K562 (cell line): ENCODE results near the gene PDLIM4. TPM values are rescaled to one million over a fixed set of nuclear protein-coding genes. Genes with fewer than 3 reads are reported as not detected.

Source experiments
- NRF1 ChIP-seq, 2 experiments: fragments of 450-650 bp; IDR thresholded peaks in 1 of 2; conservative IDR thresholded peaks in 1 of 2; 2 replicates each; pipeline ENCODE4 v1.6.1; 2014; ENCODE audit warnings: mild to moderate bottlenecking in 2 of 2
- PHTF2 ChIP-seq: fragments of 250-450 bp; sonication (Bioruptor Pico); IDR thresholded peaks from 2 replicates; pipeline ENCODE4 v1.5.0; 2021; ENCODE audit warnings: mild to moderate bottlenecking
- RB1 ChIP-seq: fragments of 450-650 bp; IDR thresholded peaks from 2 replicates; pipeline ENCODE4 v1.6.1; 2017; ENCODE audit warnings: low read depth, mild to moderate bottlenecking
- TBL1XR1 ChIP-seq, 2 experiments: IDR thresholded peaks; 2 replicates each; pipeline ENCODE4 v1.6.1; 2012; ENCODE audit warnings: improper control_type of control experiment in 2 of 2, low read length in 2 of 2, mild to moderate bottlenecking in 1 of 2
- ZNF263 ChIP-seq: sonication (generic); formaldehyde crosslinking; IDR thresholded peaks from 2 replicates; pipeline ENCODE4 v1.8.0; 2022; ENCODE audit warnings: mild to moderate bottlenecking, missing genetic modification reagents, borderline replicate concordance
- polyA plus RNA-seq, 8 experiments: library from polyadenylated mRNA; depleted of rRNA in 4 of 8; stranded (reverse) in 5 of 8; unstranded in 3 of 8; fragments of >200 nt; fragmentation: Nextera tagmentation in 2 of 8; fragmentation: Illumina TruSeq in 1 of 8; extraction: Ambion mirVana in 2 of 8; extraction: Trizol in 1 of 8; gene quantifications; 2 replicates each; pipeline versions ENCODE4 v1.2.1 to v1.2.3, GENCODE V29; 2011 to 2014; ENCODE audit warnings: inconsistent platforms in 1 of 8, missing spikeins in 1 of 8
- total RNA-seq, 7 experiments: library from RNA; depleted of rRNA in 6 of 7; stranded (reverse); fragments of >200 nt in 6 of 7; fragmentation: Illumina TruSeq in 2 of 7; extraction: Trizol in 2 of 7; gene quantifications; 2 replicates each; pipeline versions ENCODE4 v1.2.1 to v1.2.3, GENCODE V29; 2011 to 2021; ENCODE audit warnings: low replicate concordance in 1 of 7
- TF ChIP-seq, protein P1 (sequence below): fragments of 450-650 bp; IDR thresholded peaks from 2 replicates; pipeline ENCODE4 v1.6.1; 2016; ENCODE audit warnings: low read depth
- TF ChIP-seq, protein P2 (sequence below): fragments of 450-650 bp; IDR thresholded peaks from 2 replicates; pipeline ENCODE4 v1.7.0; 2016; ENCODE audit warnings: borderline replicate concordance

PDLIM4 gene
- total and polyA plus RNA-seq, 9 of the 15 experiments (the other 6 are each of a cell fraction or from before 2014, with no cell fraction given) = 0.28 to 32.8 (median 13.1) TPM

DNA sequence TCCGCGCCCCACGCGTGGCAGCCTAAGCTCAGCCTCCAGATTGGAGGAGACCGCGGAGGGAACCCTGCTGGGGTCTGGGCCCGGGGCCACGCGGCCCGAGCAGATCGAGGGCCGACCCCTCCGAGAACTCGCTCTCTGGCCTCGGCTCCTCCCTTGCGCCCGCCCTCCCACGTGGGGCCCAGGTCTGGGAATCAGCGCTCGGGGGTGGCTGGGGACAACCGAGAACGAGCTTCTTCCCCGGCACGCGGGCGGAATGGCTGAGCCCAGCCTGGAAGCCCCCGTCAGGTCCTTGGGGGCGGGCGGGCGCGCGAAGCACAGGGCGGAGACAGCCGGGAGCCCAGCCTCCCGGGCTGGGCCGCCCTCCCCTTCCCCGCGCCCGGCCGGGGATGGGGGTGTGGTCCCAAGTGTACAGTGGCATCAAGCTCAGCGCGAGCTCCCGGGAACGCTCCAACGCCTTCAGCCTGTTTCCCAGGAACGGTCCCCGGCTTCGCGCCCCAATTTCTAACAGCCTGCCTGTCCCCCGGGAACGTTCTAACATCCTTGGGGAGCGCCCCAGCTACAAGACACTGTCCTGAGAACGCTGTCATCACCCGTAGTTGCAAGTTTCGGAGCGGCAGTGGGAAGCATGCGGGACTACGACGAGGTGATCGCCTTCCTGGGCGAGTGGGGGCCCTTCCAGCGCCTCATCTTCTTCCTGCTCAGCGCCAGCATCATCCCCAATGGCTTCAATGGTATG, 36.7 kb downstream of the PDLIM4 start, which contains the start of gene SLC22A4 (continued):
- TF ChIP-seq, protein P1, sequence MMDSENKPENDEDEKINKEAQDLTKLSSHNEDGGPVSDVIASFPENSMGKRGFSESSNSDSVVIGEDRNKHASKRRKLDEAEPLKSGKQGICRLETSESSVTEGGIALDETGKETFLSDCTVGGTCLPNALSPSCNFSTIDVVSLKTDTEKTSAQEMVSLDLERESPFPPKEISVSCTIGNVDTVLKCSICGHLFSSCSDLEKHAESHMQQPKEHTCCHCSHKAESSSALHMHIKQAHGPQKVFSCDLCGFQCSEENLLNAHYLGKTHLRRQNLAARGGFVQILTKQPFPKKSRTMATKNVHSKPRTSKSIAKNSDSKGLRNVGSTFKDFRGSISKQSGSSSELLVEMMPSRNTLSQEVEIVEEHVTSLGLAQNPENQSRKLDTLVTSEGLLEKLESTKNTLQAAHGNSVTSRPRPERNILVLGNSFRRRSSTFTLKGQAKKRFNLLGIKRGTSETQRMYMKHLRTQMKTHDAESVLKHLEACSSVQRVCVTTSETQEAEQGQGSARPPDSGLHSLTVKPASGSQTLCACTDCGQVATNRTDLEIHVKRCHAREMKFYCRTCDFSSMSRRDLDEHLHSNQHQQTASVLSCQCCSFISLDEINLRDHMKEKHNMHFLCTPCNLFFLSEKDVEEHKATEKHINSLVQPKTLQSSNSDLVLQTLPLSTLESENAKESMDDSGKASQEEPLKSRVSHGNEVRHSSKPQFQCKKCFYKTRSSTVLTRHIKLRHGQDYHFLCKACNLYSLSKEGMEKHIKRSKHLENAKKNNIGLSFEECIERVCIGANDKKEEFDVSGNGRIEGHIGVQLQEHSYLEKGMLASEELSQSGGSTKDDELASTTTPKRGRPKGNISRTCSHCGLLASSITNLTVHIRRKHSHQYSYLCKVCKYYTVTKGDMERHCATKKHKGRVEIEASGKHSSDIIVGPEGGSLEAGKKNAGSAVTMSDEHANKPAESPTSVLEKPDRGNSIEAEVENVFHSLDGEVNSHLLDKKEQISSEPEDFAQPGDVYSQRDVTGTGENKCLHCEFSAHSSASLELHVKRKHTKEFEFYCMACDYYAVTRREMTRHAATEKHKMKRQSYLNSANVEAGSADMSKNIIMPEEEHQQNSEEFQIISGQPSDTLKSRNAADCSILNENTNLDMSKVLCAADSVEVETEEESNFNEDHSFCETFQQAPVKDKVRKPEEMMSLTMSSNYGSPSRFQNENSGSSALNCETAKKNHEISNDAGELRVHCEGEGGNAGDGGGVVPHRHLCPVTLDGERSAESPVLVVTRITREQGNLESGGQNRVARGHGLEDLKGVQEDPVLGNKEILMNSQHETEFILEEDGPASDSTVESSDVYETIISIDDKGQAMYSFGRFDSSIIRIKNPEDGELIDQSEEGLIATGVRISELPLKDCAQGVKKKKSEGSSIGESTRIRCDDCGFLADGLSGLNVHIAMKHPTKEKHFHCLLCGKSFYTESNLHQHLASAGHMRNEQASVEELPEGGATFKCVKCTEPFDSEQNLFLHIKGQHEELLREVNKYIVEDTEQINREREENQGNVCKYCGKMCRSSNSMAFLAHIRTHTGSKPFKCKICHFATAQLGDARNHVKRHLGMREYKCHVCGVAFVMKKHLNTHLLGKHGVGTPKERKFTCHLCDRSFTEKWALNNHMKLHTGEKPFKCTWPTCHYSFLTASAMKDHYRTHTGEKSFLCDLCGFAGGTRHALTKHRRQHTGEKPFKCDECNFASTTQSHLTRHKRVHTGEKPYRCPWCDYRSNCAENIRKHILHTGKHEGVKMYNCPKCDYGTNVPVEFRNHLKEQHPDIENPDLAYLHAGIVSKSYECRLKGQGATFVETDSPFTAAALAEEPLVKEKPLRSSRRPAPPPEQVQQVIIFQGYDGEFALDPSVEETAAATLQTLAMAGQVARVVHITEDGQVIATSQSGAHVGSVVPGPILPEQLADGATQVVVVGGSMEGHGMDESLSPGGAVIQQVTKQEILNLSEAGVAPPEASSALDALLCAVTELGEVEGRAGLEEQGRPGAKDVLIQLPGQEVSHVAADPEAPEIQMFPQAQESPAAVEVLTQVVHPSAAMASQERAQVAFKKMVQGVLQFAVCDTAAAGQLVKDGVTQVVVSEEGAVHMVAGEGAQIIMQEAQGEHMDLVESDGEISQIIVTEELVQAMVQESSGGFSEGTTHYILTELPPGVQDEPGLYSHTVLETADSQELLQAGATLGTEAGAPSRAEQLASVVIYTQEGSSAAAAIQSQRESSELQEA = no peak
- TF ChIP-seq, protein P2, sequence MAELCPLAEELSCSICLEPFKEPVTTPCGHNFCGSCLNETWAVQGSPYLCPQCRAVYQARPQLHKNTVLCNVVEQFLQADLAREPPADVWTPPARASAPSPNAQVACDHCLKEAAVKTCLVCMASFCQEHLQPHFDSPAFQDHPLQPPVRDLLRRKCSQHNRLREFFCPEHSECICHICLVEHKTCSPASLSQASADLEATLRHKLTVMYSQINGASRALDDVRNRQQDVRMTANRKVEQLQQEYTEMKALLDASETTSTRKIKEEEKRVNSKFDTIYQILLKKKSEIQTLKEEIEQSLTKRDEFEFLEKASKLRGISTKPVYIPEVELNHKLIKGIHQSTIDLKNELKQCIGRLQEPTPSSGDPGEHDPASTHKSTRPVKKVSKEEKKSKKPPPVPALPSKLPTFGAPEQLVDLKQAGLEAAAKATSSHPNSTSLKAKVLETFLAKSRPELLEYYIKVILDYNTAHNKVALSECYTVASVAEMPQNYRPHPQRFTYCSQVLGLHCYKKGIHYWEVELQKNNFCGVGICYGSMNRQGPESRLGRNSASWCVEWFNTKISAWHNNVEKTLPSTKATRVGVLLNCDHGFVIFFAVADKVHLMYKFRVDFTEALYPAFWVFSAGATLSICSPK = no peak
- TF ChIP-seq RB1 (peak; percentile 16), ZNF263 (CRISPR knock-in tag) (no peak), TBL1XR1 (IDR thresholded peaks at IDR 0.05; ENCODE audit: low read length in 2 of 2) (no peak; a peak in 1 of 4 replicates), PHTF2 (no peak), NRF1 (conservative IDR thresholded peaks at IDR 0.05 in 1 of 2, IDR thresholded peaks at IDR 0.05 in 1 of 2) (no peak)
